ENCODE data around the gene IL1RAPL1.

Gene IL1RAPL1

DNA sequence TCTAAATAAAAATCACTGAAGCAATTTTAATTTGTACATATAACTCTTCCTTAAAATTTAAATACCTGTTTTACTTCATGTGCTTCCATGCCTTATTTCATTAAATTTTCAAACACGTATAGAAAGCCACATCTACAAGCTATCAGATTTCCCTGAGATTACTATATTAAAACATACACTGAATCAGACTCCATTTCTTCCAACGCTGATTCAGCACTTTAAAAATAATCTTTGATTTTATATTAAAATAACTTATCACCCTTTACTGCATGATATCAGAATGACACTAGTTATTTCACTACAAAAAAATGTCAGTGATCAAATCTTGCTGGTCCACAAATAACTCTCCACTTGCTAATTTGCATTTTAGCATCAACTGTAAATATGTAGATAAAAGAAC, 550.8 kb downstream of the IL1RAPL1 start:
- DNase-seq, result no peak

GRCh38 chrX:29143356-29143755, 556.1 kb downstream of the IL1RAPL1 start:
- no peak for DNase-seq

- no peak for DNase-seq
Measured at GRCh38 chrX:29143756-29144155, 556.5 kb downstream of the IL1RAPL1 start.

DNA sequence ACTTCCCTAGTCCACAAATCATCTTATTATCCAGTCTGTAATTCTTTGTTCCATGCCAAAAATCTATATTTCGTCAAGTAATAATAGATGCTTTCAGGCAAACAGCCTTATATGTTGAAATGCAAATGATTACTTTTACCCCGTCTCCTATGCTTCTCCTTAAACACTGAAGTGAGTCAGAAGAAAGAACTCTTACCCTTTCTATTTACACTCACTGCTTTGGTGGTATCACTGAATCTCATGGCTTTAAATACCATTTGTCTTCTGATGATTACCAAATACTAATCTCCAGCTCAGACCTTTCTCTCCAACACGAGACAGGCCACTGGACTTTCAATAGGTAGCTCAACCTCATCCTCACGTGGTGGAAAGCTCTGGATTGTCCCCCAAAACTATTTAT, 558.1 kb downstream of the IL1RAPL1 start:
- DNase-seq, result no peak

DNA sequence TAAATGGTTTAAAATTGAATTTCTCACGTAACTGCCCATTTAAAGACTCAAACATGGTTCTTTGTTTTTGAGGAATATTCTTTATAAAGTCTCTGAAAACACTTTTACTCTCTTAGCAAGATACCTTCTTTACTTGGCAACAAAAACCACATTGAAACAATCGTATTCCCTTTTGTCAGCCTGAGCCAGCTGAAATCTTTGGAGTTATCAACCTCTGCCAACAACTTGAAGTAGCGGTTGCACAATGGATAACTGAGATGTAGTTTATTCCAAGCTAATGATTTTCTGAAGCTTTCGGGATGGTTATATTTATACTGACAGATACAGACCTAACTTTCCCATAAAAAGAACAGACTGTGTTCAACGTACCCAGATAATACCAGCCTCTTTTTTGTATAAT, 561.3 kb downstream of the IL1RAPL1 start:
- no peak for DNase-seq

DNA sequence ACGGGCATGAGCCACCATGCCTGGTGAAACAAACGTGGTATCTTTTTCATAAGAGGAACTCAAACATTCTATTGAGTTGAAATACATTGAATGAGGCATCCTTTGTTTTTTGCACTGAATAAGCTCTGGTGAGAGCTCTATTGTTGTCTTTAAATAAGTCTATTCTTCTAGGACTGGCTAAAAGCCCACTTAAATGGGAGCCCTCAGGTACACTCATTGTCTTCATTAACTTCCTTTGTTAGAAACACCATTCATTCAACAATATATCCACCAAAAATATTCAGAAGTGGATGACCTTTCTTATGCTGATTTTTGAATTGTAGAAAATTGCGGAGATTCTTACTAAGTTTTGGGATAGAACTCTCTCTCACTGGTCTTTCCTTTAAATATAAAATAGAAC, 568.0 kb downstream of the IL1RAPL1 start:
- DNase-seq, result peak; percentile 42

GRCh38 chrX:29172880-29173279, 585.6 kb downstream of the IL1RAPL1 start:
- no peak for DNase-seq

DNA sequence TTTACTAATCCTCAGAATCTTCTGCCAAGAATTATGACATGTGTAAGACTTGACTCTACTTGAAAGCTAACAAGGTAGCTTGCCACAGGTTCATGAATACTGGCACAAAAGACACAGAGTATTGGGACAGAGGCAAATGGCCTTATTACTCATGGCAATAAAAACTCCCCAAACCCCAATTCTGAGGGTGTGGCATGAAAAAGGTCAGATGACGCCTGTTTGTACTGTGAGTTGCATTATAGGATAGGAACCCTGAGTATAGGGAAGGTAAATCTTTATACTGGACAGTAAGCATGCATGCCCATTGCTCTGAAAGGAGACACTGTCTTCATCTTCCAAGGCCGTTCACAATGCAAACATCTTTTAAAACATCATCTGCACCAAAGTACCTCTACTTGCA, 600.0 kb downstream of the IL1RAPL1 start:
- no peak for DNase-seq

GRCh38 chrX:29196501-29196900, 609.3 kb downstream of the IL1RAPL1 start:
- DNase-seq, result no peak

- no peak for DNase-seq
Measured at GRCh38 chrX:29215251-29215650, 628.0 kb downstream of the IL1RAPL1 start.

DNA sequence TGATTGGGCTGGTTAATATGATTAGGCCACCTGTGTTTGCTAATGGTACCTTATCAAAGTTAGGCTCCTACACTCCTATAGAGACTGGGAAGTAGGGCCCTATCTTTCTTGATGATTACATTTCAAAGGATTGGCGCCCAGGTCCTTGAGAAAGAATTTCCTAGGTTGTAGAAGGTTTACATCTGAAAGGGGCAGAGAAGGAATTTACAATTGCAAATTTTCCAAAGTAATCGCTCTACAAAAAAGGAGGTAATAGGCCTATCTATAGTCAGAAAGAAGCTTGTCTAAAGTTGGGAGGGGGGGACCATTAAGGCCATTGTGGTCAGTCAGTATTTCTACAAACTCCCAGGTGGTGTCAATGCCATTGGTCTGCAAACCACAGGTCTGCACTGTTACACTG, 638.4 kb downstream of the IL1RAPL1 start:
- DNase-seq, result no peak

DNA sequence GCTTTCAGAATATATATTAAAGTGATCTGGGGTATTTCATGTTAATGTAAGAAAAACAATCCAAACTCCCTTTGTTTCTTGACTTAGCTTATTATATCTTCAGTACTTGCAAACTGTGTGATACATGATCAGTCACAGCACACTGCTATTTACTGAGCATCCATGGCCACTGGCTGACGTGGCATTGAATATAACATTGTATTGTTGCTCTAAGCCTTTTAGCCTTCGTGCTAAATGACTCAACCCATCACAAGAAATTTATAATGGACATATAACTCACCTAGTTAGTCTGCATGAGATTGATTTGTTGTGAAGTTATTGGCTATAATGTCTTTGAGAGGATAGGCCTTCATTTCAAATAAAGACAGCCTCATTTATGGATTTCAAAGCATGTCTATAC, 642.6 kb downstream of the IL1RAPL1 start:
- DNase-seq, result no peak

- no peak for DNase-seq
Measured at GRCh38 chrX:29231800-29232199, 644.6 kb downstream of the IL1RAPL1 start.

GRCh38 chrX:29233592-29234183, 646.4 kb downstream of the IL1RAPL1 start:
- no peak for DNase-seq

DNA sequence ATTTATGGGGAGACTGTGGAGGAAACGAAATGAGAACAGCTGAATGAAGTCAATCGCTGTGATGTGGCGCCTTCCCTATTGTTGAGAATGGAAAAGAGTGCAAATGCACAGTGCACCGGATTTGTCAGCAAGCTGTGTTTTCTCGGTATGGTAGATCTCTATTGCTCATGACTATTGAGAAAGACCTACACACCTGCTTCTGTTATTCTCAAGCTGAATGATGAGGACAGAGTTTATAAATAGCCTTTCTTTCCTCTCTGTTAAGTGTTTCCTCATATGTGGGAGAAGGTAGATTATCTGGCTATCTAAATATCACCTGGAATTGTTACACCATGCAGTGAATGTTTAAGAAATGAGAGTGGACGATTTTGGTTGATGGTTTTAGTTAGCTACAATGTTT, 650.7 kb downstream of the IL1RAPL1 start:
- DNase-seq, result peak; percentile 5

- DNase-seq, result no peak
Measured at GRCh38 chrX:29241809-29242208, 654.6 kb downstream of the IL1RAPL1 start.

GRCh38 chrX:29242856-29243255, 655.6 kb downstream of the IL1RAPL1 start:
- DNase-seq, result no peak

DNA sequence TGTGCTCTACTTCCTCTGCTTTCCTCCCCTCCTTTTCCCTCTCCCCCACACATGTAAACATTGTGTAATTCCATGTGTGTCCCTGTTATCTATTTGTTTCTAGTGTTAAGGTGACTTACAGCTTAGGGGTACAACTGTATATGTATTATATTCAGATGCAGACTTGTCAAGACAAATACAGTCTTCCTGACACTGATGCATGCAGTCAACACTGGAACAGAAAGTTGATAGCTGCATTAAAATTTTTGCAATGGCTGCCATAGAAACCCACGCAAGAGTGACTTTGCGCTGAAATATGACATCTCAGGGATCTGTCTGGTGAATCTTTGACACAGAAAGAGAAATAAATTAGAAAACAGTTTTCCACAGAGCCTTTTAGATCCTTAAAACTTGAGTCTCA, 656.7 kb downstream of the IL1RAPL1 start:
- DNase-seq, result no peak

GRCh38 chrX:29254515-29254914, 667.3 kb downstream of the IL1RAPL1 start:
- no peak for DNase-seq

DNA sequence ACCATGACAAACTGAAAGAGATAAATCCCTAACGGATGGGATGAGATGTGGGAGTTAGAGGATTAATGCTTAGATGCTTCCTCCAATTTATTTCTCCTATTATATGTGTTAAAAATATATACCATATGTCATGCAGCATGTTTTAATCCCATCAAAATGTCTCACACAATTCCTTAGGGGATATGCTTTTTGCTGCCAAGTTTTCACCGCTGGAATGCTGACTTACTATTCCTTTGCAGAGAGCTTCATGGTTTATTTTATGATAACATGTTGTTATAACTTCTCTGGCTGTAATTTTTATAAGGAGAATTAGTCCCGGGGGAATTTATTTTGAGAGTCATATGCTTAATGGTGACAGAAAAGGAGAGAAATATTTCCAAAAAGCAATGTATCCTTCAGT, 670.3 kb downstream of the IL1RAPL1 start:
- no peak for DNase-seq

GRCh38 chrX:29269390-29269789, 682.1 kb downstream of the IL1RAPL1 start:
- DNase-seq, result no peak

GRCh38 chrX:29274517-29274916, 687.3 kb downstream of the IL1RAPL1 start:
- DNase-seq, result no peak

- no peak for DNase-seq
Measured at GRCh38 chrX:29275928-29276327, 688.7 kb downstream of the IL1RAPL1 start.

DNA sequence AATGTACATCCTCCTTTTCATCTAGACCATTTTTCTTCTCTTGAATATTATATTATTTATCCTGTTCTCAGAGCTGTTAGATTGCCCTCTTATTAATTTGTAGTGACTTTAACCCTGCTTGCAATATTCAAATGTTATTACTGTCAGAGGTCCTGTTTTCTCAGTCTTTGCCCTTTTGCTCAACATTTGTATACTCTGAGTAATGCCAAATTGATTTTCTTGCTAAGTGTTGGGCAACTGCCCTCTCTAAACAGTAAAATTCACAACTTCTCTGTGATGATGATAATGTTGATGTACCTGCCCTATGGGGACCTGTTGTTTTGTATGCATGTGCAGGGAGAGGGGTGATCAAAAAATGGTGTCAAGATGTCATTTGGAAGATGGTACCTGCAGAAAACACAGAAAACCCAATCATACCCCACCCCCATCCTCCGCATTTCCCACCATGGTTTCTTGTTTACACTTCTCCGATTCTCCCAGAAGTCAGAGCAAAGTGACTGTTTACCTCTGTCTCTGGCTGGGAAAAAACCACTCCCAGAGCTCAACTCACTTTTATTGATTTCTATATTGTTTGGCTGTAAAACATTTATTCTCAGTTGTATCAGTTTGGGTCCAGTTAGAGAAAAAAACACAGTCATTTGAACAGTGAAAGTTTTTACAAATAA, 694.0 kb downstream of the IL1RAPL1 start:
- no peak for DNase-seq

- no peak for DNase-seq
Measured at GRCh38 chrX:29285664-29286063, 698.4 kb downstream of the IL1RAPL1 start.

All from NCI-H748 treated with DMSO at 0.1 percent for 48 hours (cell line).